HG03103 (cell line): ENCODE data around the gene ISOC2.

Experiments used
- ATAC-seq: cut with Tn5 transposase; IDR thresholded peaks from one replicate; pipeline ENCODE4 v1.9.1; 2021; ENCODE audit warnings: low read depth; ENCODE audit not compliant: unreplicated experiment

Gene ISOC2

DNA sequence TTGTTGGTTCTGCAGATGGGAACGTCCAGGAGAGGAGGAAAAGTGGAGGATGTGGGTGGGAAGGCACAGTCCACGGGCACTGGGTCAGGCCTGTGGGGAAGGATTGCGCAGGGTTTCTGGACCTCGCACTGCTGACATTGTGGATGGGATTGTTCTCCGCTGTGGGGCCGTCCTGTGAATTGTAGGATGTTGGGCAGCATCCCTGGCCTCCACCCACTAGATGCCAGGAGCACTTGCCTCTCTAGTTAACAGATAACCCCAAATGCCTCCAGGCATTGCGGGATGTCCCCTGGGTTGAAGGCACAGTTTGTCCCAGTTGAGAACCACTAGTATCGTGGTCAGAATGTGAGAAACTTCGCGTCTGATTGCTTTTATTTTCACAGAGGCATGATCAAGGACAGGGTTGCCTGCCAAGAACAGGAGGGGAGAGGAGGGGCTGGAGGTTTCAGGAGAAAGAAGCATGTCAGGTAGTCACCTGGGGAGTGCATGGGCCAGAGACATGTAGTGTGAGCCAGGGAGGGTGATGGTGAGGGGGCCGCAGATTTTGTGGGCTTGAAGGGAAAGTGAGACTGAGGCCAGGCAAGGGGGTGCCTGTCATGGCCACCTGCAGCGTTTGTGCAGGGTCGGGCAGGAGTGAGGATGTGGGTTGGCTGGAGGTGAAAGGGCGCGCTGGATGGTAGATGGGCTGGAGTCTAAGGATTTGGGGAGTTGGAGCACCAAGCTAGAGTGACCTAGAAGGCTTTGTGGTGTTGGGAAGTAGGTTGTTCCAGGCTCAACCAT lies 18.2 kb upstream of the ISOC2 start:
- ATAC-seq, result no peak

DNA sequence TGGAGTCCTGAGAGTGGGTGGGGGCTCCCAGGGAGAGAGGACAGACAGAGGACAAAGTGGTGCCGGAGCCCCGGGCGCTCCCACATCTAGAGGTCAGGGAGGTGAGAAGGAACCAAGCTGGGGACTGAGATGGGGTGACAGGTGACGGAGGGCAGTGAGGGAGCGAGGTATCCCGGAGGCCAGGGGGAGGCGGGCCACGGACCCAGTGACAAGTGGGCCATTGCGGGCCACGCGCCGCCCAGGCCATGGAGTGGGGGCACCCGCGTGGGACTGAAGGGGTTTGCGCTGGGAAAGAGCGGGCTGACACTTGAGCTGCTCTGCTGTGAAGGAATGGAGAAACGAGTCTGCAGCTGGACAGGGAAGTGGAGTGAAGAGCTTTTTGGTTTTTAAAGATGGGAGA lies 17.6 kb upstream of the ISOC2 start:
- ATAC-seq, result no peak

DNA sequence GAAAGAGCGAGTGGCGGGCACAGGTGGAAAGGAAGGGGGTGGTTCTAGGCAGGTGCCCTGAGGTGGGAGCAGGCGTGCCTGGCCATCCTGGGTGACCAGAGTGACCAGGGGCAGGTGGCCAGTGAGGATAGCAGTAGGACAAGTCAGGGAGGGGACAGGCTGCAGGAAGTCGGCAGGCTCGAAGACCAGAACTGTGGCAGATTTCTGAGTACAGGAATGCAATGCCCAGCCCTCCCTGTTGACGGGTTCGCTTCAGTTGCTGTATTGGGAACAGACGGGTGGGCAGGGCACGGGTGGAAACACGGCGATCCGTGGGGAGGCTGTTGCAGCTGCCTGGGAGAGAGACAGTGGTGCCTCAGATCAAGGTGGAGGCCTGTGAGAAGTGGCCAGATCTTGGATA lies 16.9 kb upstream of the ISOC2 start:
- no peak for ATAC-seq

- no peak for ATAC-seq
Measured at GRCh38 chr19:55477905-55478304, 16.5 kb upstream of the ISOC2 start.

- peak; percentile 91 for ATAC-seq
Measured at GRCh38 chr19:55476100-55476775, 14.8 kb upstream of the ISOC2 start, which contains the start of gene ZNF628. Gene ZNF628 (plus strand): TSS chr19:55476617. CDS start chr19:55479911, 3,294 bp downstream.

DNA sequence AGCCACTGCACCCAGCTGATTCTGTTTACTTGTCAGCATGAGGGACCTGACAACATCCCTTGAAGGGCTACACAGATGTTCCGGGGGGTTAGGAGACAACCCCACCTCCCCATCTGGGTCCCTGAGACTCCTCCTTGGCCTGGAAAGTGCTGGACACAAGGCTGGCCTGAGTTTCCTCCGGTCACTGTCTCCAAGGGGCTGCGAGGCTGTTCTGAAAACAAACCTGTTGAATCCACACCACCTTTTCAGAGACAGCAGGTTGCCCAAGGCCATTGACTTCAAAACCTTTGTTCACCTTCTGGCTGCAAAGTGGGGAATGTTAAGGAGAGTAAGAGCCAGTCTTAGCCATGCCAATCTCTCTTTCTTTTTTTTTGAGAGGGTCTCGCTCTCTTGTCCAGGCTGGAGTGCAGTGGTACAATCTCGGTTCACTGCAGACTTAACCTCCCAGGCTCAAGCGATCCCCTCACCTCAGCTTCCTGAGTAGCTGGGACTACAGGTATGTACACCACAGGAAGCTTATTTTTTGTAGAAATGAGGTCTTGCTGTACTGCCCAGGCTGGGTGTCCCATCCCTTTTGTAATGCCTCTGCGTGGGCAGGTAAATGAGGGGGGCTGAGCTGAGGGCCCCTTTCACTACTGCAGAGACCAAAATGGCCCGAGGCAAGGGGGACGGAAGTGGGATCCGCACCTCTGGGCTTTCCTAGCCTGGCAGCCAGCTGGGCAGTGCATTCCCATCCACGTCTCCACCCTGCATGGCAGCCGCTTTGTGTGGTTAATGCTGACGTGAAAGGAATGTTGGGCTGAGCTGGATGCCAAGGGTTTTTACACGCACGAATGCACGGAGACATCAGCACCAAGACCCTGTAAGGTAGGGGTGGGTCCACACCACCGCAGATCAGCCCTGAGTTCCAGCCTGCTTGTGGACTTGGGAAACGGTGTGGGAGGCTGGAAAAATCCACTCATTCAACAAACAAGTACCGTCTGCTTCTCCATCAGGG lies 13.1 kb upstream of the ISOC2 start:
- no peak for ATAC-seq

- no peak for ATAC-seq
Measured at GRCh38 chr19:55473225-55474012, 12.0 kb upstream of the ISOC2 start.

- no peak for ATAC-seq
Measured at GRCh38 chr19:55472463-55472862, 11.0 kb upstream of the ISOC2 start.

GRCh38 chr19:55471266-55471665 lies 9.8 kb upstream of the ISOC2 start:
- ATAC-seq, result no peak

DNA sequence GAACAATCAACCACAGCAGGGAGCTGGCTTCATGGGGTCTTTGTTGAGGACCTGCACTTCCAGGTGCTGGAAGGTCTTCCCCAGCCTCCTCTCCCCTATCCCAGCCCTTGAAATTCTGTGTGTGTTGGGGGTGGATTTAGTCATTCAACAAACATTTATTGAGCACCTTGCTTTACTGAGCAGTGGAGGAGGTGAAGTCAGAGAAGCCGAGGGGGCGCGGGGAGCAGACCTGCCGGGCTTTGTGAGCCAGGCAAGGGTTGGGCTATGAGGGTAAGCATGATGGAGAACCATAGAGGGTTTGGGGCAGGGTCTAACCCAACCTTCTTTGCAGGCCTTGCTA lies 6.6 kb upstream of the ISOC2 start:
- ATAC-seq, result no peak

DNA sequence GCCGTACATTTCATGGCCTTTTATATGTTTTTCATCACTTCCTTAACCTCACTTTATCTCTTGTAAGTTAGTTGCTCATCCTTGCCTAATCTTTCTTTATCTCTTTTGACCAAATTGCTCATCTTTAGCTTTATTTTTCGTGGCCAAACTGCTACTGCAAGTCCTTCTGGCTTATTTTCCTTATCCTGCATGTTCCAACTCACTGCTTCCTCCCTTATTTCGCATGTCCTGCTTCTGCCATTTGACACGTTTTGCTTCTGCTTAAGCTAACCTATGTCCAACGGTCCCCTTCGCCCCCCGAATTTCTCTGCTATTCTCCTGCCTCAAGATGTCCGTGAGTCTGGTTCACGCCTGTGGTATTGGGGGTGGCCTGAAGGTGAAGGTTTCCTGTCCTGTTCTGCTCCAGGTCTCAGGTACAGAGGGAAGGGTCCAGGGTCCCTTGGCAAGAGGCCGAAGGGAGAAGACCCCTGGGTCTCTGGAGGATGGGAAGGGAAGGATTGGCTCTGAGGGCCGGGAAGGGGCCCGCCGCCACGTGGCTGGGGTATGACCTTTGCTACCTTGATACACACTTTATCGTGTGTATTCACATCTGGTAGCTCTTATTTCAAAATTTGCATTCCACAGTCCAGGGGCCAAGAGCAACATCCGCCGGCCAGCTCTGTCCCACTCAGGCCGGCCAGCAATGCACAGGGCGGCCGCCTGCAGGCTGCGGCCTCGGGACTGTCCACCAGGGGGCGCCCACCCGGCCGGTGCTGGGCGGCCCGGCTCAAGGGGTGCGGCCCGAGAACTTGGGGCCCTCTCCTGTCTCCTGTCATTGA lies 6.0 kb upstream of the ISOC2 start:
- no peak for ATAC-seq

DNA sequence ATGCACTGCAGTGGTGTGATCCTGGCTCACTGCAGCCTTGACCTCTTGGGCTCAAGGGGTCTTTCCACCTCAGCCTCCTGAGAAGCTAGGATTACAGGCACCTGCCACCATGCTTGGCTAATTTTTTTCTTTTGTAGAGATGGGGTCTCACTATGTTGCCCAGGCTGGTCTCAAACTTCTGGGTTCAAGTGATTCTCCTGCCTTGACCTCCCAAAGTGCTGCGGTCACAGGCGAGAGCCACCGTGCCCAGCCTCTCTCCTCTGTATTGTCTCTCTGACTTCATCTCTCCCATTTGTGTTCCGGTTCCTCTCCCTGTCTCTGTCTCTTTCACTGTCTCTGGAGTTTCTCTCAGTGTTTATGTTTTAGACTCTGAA lies 4.8 kb upstream of the ISOC2 start:
- no peak for ATAC-seq

GRCh38 chr19:55465460-55466240 lies 4.2 kb upstream of the ISOC2 start:
- no peak for ATAC-seq

- no peak for ATAC-seq
Measured at GRCh38 chr19:55464662-55465054, 3.2 kb upstream of the ISOC2 start, which contains the start of gene C19orf85. Gene C19orf85 (minus strand): TSS chr19:55464751. CDS start chr19:55464554, 197 bp downstream.

GRCh38 chr19:55464039-55464661 lies 2.7 kb upstream of the ISOC2 start:
- ATAC-seq, result no peak

DNA sequence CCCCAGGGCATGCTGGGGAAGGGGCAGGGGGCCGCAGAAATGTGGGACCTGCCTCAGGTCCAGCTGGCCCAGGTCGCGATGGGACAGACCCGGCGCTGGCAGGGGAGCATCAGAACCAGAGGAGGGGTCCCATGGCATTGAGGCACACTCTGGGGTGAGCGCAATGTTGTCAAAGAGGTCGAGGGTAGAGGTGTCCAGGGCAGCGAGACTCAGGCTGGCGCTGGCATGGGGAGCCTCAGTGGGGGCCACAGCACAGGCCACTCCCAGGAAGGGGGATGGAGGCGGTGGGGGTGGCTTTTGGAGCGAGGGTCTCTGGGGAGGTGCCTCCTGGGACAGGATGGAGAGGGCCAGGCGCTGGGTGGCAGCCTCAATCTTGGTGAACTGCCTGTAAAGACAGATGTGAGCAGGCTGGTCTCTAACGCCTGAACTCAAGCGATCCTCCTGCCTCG lies 2.2 kb upstream of the ISOC2 start:
- no peak for ATAC-seq

DNA sequence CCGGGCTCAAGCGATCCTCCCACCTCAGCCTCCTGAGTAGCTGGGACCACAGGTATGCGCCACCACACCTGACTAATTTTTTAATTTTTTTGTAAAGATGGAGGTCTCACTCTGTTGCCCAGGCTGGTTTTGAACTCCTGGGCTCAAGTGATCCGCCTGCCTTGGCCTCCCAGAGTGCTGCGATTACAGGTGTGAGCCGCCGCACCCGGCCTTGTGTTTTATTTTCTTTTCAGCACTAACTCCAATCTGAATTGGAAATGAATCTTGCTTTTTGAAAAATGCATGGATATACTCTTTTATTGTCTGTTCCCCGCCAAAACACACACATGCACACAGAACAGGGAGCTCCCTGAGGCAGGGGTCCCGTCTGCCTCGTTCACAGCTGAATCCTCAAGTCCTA lies 1.3 kb upstream of the ISOC2 start:
- ATAC-seq, result no peak

- ATAC-seq, result no peak
Measured at GRCh38 chr19:55461974-55462626, 658 bp upstream of the ISOC2 start.
